Right lobe of liver (tissue), 6 donors: ENCODE measurements around the gene SPSB3. TPM values are rescaled to one million over a fixed set of nuclear protein-coding genes. Genes with fewer than 3 reads are reported as not detected.
A peak's percentile ranks its signal among the peaks of the same experiment; 100 is the strongest.
"Not testable (repeated sequence)": the region's sequence is repeated elsewhere in the genome, so short reads cannot be mapped to it uniquely, and the experiment has no call there.

Experiments used
- ATAC-seq, 4 donors: fragments of 200-7000 bp; cut with Tn5 transposase; one replicate each; pipeline ENCODE4 v1.9.1; 2020; ENCODE audit warnings: mild to moderate bottlenecking in 4 of 4, moderate library complexity in 4 of 4
- DNase-seq, 3 donors: peaks; one replicate each; pipeline ENCODE4 v3.0.0-alpha.2; 2020
- H3K27ac ChIP-seq, 3 donors: fragments of 200-600 bp; one replicate each; pipeline ENCODE4 v1.8.0; 2022
- H3K27me3 ChIP-seq, 2 donors: fragments of 200-600 bp; one replicate each; pipeline ENCODE4 v1.8.0; 2022
- H3K36me3 ChIP-seq, 4 donors: fragments of 200-600 bp; sonication (generic) in 1 of 4; one replicate each; pipeline versions ENCODE4 v1.5.1 to v1.8.0; 2017 to 2022; ENCODE audit warnings: control low read depth in 1 of 4
- H3K4me1 ChIP-seq, 4 donors: fragments of 200-600 bp; sonication (generic) in 1 of 4; one replicate each; pipeline versions ENCODE4 v1.5.1 to v1.8.0; 2017 to 2022; ENCODE audit warnings: control low read depth in 1 of 4
- H3K4me3 ChIP-seq, 3 donors: fragments of 200-600 bp; one replicate each; pipeline ENCODE4 v1.8.0; 2022
- H3K9me3 ChIP-seq, 4 donors: fragments of 200-600 bp; sonication (generic) in 1 of 4; one replicate each; pipeline versions ENCODE4 v1.5.1 to v1.8.0; 2017 to 2022; ENCODE audit warnings: control low read depth in 1 of 4
- CTCF ChIP-seq, 4 donors: fragments of 200-600 bp in 3 of 4; fragments of 450-650 bp in 1 of 4; IDR thresholded peaks; one replicate each; pipeline versions ENCODE4 v1.5.1 to v1.8.0; 2016 to 2022; ENCODE audit warnings: antibody characterized with exemption in 4 of 4, mild to moderate bottlenecking in 2 of 4
- POLR2A ChIP-seq: fragments of 450-650 bp; IDR thresholded peaks from one replicate; pipeline ENCODE4 v1.6.1; 2017; ENCODE audit warnings: antibody characterized with exemption, mild to moderate bottlenecking
- WGBS: methylation state at CpG from one replicate; pipeline ENCODE4 v1.1.6; 2018; ENCODE audit warnings: low coverage, low lambda C conversion rate; ENCODE audit not compliant: insufficient coverage; ENCODE audit errors: missing lambda C conversion rate; 5-methylcytosine and 5-hydroxymethylcytosine counted together
- intact Hi-C, 2 donors: fragments of 100-400 bp; cut with DNase I; formaldehyde crosslinking; loops; one replicate each; pipeline versions ENCODE4 v1.11.2 to v1.14.1; 2022
- total RNA-seq, 6 experiments: library from RNA; depleted of rRNA in 2 of 6; stranded (reverse); fragments of >200 nt in 2 of 6; fragmentation: NEBNext Ultra II Directional in 3 of 6; extraction: Animal tissue kit (Norgen Biotek cat#: 25700) in 3 of 6; gene quantifications; one replicate each; pipeline versions ENCODE4 v1.1.0 to v1.2.4, GENCODE V29; 2016 to 2023
- donor health status: DM: no; HTN: yes; CAD: no.
- donor health status: DM: no; HTN: no; CAD: no.
- donor health status: DM: no; HTN: no; CAD: no.
- donor health status: DM: no; HTN: yes; CAD: no.
- donor health status: DM: no; HTN: yes; CAD: no.

The SPSB3 gene
- total RNA-seq, 6 experiments from 2014 or later = 18.6 to 42.5 (median 34.5) TPM

- 96% methylated on average over 5 of the region's 28 CpGs for WGBS
- Histone ChIP-seq H3K27ac (no peak overlapping the region), H3K27me3 (no peaks in the 10 kb centered on the region), H3K4me3 (no peak overlapping the region), H3K9me3 (no peaks in the 10 kb centered on the region), H3K36me3 (peaks cover 0 to 43% (median 24%) of the 10 kb centered on the region in 4 donors), H3K4me1 (peaks cover 0 to 5% (median 0%) of the 10 kb centered on the region in 4 donors)
- intact Hi-C loops = no loop called here
- TF ChIP-seq CTCF (IDR thresholded peaks at IDR 0.05) (no peak), POLR2A (no peak)
- DNase-seq (no peak), ATAC-seq (peak in 1 of 4 donors; percentile 4)
Observed at GRCh38 chr16:1809281-1809801, 27.0 kb upstream of the SPSB3 start.

- WGBS = 89% methylated on average over 6 of the region's 18 CpGs
- Histone ChIP-seq H3K4me1 (peaks cover 0 to 5% (median 0%) of the 10 kb centered on the region in 4 donors), H3K27ac (no peak overlapping the region), H3K27me3 (no peaks in the 10 kb centered on the region), H3K36me3 (peaks cover 0 to 39% (median 22%) of the 10 kb centered on the region in 4 donors), H3K9me3 (no peaks in the 10 kb centered on the region), H3K4me3 (no peak overlapping the region)
- DNase-seq (no peak), ATAC-seq (no peak)
- TF ChIP-seq POLR2A (no peak), CTCF (IDR thresholded peaks at IDR 0.05) (no peak)
- intact Hi-C loops = no loop called here
Observed at GRCh38 chr16:1808691-1809090, 26.3 kb upstream of the SPSB3 start.

DNA sequence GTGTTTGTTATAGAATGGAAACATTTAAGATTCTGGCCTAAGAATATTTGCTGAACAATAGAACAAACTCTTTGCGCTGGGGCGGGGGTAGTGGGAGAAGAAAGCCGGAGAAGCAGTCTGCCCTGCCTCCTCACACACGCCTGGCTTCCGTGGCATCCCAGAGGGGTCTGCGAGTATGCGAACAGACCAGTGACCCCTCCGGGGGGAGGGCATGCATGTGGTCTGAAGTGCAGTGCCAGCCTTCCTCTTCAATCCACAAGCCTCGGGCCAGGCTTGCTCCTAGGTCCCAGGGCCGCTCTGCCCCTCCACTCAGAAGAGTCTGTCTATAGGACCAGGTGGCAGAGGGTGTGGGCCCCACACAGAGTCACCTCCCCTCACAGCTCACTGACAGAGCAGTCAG, 25.3 kb upstream of the SPSB3 start:
- DNase-seq = no peak
- intact Hi-C loops = no loop called here

DNA sequence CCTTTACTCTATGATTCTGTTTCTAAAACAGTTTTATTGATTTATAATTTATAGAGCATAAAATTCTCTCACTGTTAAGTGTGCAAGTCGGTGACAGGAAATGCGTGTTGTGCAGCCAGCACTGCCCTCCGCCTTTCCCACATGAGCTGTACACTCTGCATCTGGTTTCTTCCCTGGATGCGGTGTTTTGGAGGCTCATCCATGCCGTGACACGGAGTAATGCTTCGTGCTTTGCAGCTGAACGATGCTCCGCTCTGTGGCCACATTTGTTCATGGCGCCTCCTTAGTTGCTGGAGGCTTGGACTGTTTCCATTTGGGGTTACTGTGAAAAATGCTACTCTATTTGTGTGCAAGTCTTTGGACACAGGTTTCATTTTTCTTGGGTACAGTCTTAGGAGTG, 18.3 kb upstream of the SPSB3 start:
- WGBS = 74% methylated on average over 8 of the region's 10 CpGs
- TF ChIP-seq CTCF (IDR thresholded peaks at IDR 0.05) (no peak), POLR2A (no peak)

More for the DNA sequence above, 25.3 kb upstream of the SPSB3 start:
- Histone ChIP-seq H3K4me1 (no peaks in the 10 kb centered on the region), H3K9me3 (no peaks in the 10 kb centered on the region), H3K27ac (no peak overlapping the region), H3K36me3 (peaks cover 0 to 31% (median 22%) of the 10 kb centered on the region in 4 donors), H3K27me3 (no peaks in the 10 kb centered on the region), H3K4me3 (no peak overlapping the region)
- no peak for ATAC-seq
- 75% methylated on average over 4 of the region's 10 CpGs for WGBS
- TF ChIP-seq POLR2A (no peak), CTCF (IDR thresholded peaks at IDR 0.05) (no peak)

DNA sequence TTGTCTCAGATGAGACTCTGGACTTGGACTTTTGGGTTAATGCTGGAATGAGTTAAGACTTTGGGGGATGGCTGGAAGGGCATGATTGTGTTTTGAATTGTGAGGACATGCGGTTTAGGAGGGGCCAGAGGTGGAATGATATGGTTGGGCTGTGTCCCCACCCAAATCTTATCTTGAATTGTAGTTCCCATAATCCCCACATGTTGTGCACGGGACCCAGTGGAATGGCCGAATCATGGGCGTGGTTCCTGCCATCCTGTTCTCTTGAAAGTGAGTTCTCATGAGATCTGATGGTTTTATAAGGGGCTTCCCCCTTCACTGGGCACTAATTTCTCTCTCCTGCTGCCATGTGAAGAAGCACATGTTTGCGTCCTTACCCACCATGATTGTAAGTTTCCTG, 16.9 kb upstream of the SPSB3 start:
- H3K4me3 ChIP-seq, H3K36me3 ChIP-seq, H3K9me3 ChIP-seq, DNase-seq, H3K27ac ChIP-seq, intact Hi-C loops, ATAC-seq, H3K27me3 ChIP-seq: not testable (repeated sequence)
- H3K4me1 ChIP-seq = peaks cover 0 to 13% (median 0%) of the 10 kb centered on the region in 4 donors
- whole genome bisulfite sequencing = 73% methylated on average over 2 of the region's 5 CpGs

More for the DNA sequence above, 18.3 kb upstream of the SPSB3 start:
- Histone ChIP-seq H3K27me3 (no peaks in the 10 kb centered on the region), H3K27ac (no peak overlapping the region), H3K9me3 (no peaks in the 10 kb centered on the region), H3K4me1 (no peaks in the 10 kb centered on the region), H3K36me3 (no peaks in the 10 kb centered on the region), H3K4me3 (no peak overlapping the region)
- ATAC-seq (no peak), DNase-seq (no peak)
- intact Hi-C loops = no loop called here
